ENCODE data around the gene FOXP1.

FOXP1 gene

DNA sequence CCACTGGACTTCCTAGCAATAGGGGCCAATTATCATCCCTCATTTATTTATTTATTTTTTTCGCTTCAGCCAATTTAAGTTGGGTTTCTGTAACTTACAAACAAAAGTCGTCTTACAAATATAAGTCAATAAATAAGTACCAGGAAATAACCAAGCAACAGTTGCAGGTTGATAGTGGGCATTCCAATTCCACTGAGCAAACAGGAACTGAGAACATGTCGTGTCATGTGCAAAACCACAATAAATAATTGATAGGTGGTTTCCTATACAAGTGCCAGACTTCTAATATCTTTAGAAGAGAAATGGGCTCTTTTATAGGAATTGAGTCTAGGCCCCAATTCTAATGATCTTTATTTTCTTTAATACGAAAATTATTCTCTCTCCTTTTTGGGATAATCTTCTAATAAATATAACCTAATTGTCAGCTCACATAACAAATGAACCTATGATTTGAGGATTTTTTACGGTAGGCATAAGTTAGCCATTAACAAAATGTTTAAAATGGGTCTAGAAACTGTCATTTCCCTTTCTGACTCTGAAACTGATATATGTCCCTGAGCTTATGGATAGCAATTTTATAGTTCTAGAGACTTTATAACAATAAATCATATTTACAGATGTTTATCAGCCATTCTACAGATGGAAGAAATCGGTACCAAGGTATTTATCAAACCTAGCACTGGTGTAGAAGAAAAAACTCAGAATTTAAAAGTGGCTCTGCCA is 571.8 kb downstream of the FOXP1 start:
- no peak overlapping the region for H3K9ac ChIP-seq
- H3K36me3 ChIP-seq (ENCODE audit: control insufficient read depth, insufficient read depth, low read length), result no peaks in the 10 kb centered on the region
- H3K4me2 ChIP-seq (ENCODE audit: low read length), result no peak overlapping the region
- H3K4me1 ChIP-seq, result no peaks in the 10 kb centered on the region
- no peaks in the 10 kb centered on the region for H3K27me3 ChIP-seq (ENCODE audit: control insufficient read depth, insufficient read depth, low read length)
- TF ChIP-seq CTCF (IDR thresholded peaks at IDR 0.05), result no peak
- H3K9me3 ChIP-seq (ENCODE audit: control insufficient read depth, low read length), result no peaks in the 10 kb centered on the region
- peaks cover 4% of the 10 kb centered on the region for H3K79me2 ChIP-seq
- no peak overlapping the region for H3K4me3 ChIP-seq (ENCODE audit: low read depth, low read length)
- H2AFZ ChIP-seq, result no peak overlapping the region
- H3K27ac ChIP-seq, result no peak overlapping the region

DNA sequence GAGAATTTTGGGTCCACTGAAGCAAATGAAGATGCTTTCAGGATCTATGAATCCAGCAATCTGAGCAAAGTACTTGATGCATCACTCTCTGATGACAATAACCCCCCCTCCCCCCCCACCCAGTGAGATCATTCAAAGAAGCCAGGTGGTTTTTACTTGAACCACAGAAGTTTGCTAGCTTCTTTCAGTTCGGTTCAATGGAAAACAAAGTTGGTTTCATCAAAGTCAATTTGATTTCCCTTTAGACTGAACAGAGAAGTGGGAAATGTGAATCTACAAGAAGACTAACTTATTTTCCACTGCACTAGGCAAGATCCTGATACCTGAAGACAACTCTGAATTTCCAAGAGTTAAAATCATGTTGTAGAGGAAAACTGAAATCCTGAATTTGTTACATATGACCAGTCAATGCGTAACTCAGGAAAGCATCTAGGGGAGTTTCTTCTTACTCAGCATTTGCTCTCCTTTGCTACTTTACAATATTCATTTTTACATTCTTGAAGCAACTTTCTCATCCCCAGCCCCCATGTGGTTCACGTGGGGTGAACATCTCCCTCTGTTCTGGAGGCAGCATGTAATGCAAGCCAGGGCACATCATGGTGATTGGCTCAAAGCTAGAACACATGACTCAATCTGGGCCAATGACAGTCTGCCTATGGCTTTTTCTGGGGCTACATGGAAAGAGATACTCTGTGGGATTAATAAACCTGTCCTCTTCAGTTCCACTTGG is 572.6 kb downstream of the FOXP1 start:
- Histone ChIP-seq H3K4me3 (ENCODE audit: low read depth, low read length) (no peak overlapping the region), H3K4me2 (ENCODE audit: low read length) (no peak overlapping the region), H3K4me1 (no peaks in the 10 kb centered on the region), H2AFZ (no peak overlapping the region), H3K27ac (no peak overlapping the region), H3K27me3 (ENCODE audit: control insufficient read depth, insufficient read depth, low read length) (no peaks in the 10 kb centered on the region), H3K9ac (no peak overlapping the region), H3K9me3 (ENCODE audit: control insufficient read depth, low read length) (no peaks in the 10 kb centered on the region), H3K36me3 (ENCODE audit: control insufficient read depth, insufficient read depth, low read length) (no peaks in the 10 kb centered on the region), H3K79me2 (peaks cover 4% of the 10 kb centered on the region)
- no peak for TF ChIP-seq CTCF (IDR thresholded peaks at IDR 0.05)

- Histone ChIP-seq H3K4me1 (no peaks in the 10 kb centered on the region), H3K4me3 (ENCODE audit: low read depth, low read length) (no peak overlapping the region), H3K27me3 (ENCODE audit: control insufficient read depth, insufficient read depth, low read length) (no peaks in the 10 kb centered on the region), H3K9me3 (ENCODE audit: control insufficient read depth, low read length) (no peaks in the 10 kb centered on the region), H2AFZ (peak overlapping the region; percentile 13), H3K9ac (no peak overlapping the region), H3K79me2 (peaks cover 4% of the 10 kb centered on the region), H3K27ac (no peak overlapping the region), H3K4me2 (ENCODE audit: low read length) (no peak overlapping the region), H3K36me3 (ENCODE audit: control insufficient read depth, insufficient read depth, low read length) (no peaks in the 10 kb centered on the region)
- TF ChIP-seq CTCF (IDR thresholded peaks at IDR 0.05), result no peak
Observed at GRCh38 chr3:71008350-71008935, 575.1 kb downstream of the FOXP1 start.

DNA sequence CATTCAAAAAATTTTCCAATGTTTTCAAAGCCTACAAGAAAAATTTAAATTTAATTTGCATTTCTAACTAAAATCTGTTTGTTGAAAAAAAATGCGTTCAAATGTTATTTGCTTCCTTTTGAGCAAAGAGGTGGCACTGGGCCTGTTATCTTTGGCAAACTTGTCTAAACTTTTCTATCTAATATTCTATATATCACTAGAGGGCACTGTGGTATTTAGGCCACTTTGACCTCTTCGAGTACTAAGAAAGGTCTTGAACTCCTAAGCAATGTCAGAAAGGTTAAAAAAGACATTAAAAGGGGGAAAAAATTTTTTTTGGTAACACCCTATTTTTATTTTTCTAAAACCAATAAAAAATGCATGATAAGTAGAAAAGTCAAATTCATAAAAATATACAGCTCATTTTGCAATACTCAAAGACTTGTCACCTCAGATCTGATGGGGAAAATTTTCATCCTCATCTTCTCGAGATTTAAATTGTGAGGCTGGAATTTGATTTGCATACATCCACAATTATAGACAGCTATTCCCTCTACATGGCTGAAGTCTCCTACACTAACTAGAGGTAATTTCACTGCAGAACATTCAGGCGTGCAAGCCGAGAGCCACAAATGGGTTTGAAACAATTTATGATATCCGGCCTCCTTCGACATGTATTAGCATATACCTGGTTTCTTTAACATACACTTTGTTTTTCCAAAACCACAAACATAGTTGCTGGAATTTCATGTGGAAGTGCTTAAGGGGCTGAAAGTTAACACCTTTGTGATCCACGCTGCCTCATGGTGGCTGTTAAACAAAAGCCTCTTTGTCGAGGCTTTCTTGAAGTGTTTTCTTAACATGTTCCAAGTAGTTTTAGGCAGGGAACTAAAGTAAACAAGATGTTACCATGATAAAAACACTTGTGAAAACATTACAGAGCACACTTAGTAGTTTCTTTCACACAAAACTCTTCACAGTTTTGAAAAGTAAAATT is 576.4 kb downstream of the FOXP1 start:
- Histone ChIP-seq H3K36me3 (ENCODE audit: control insufficient read depth, insufficient read depth, low read length) (no peaks in the 10 kb centered on the region), H3K4me3 (ENCODE audit: low read depth, low read length) (no peak overlapping the region), H2AFZ (no peak overlapping the region), H3K27me3 (ENCODE audit: control insufficient read depth, insufficient read depth, low read length) (no peaks in the 10 kb centered on the region), H3K27ac (no peak overlapping the region), H3K9me3 (ENCODE audit: control insufficient read depth, low read length) (no peaks in the 10 kb centered on the region), H3K79me2 (no peaks in the 10 kb centered on the region), H3K4me2 (ENCODE audit: low read length) (no peak overlapping the region), H3K9ac (no peak overlapping the region), H3K4me1 (no peaks in the 10 kb centered on the region)
- peak; percentile 51 for TF ChIP-seq CTCF (IDR thresholded peaks at IDR 0.05)

Measured in parathyroid adenoma (tissue), 2 donors.